ENCODE measurements around the gene TUBB6. TPM values are rescaled to one million over a fixed set of nuclear protein-coding genes. Genes with fewer than 3 reads are reported as not detected.

TUBB6 gene
- total and polyA plus RNA-seq, 10 of the 15 experiments (the other 5 are each of a cell fraction or from before 2014, with no cell fraction given) = 27.4 to 262 (median 82.5) TPM

- ChIA-PET POLR2A (no interaction called here), SMC1A (ENCODE audit: uncharacterized antibody, unreplicated experiment) (no interaction called here), RAD21 (ENCODE audit: unreplicated experiment) (no interaction called here), CTCF (no interaction called here)
- no peak overlapping the region for H2AFZ ChIP-seq (ENCODE audit: control insufficient read depth, low read depth, low read length)
- in situ Hi-C loops (cut with MboI) (no loop called here), intact Hi-C loops (cut with micrococcal nuclease; ENCODE audit: unreplicated experiment) (no loop called here)
- no peak overlapping the region for H3K9ac ChIP-seq (ENCODE audit: control insufficient read depth, insufficient read depth, low read length)
- FAIRE-seq = no peak
- no peak for ATAC-seq
- WGBS (ENCODE audit: insufficient coverage, insufficient replicate concordance, low lambda C conversion rate, missing lambda C conversion rate) = 30% methylated on average over 2 of the region's 2 CpGs
- H3K4me2 ChIP-seq (ENCODE audit: control insufficient read depth, insufficient read depth) = no peak overlapping the region
- no peaks in the 10 kb centered on the region for H4K20me1 ChIP-seq (ENCODE audit: control insufficient read depth, insufficient read depth)
- H3K79me2 ChIP-seq (ENCODE audit: control insufficient read depth, insufficient read depth, low read length) = no peaks in the 10 kb centered on the region
- TF ChIP-seq MYB (IDR thresholded peaks at IDR 0.05; ENCODE audit: borderline replicate concordance, low read depth, low read length) = no peak
- TF ChIP-seq PAX8 (IDR thresholded peaks at IDR 0.05) = no peak
- no TSS peak for BruUV-seq (replicated peaks)
- DNase-seq (ENCODE audit: low read depth, low spot score) = no peak
- H3K4me3 ChIP-seq = no peak overlapping the region
- peaks cover 7% of the 10 kb centered on the region in 2 experiments; a peak in 3 of 4 replicates for H3K27me3 ChIP-seq (replicated peaks in 1 of 2; ENCODE audit: control insufficient read depth in 2 of 2, insufficient read depth in 2 of 2, low read length in 1 of 2)
- H3K27ac ChIP-seq (ENCODE audit: control insufficient read depth, insufficient read depth) = no peak overlapping the region
- no peaks in the 10 kb centered on the region for H3K36me3 ChIP-seq (ENCODE audit: control insufficient read depth in 2 of 2, insufficient read depth in 2 of 2, low read length in 1 of 2)
- H3K9me3 ChIP-seq (replicated peaks; ENCODE audit: control insufficient read depth, insufficient read depth, low read length) = no peaks in the 10 kb centered on the region
- no peaks in the 10 kb centered on the region for H3K4me1 ChIP-seq (ENCODE audit: control insufficient read depth, insufficient read depth, low read length)
Measured at GRCh38 chr18:12290086-12290485, 18.0 kb upstream of the TUBB6 start.

- ChIA-PET RAD21 (ENCODE audit: unreplicated experiment) (no interaction called here), CTCF (no interaction called here), SMC1A (ENCODE audit: uncharacterized antibody, unreplicated experiment) (no interaction called here), POLR2A (no interaction called here)
- Histone ChIP-seq H3K9me3 (replicated peaks; ENCODE audit: control insufficient read depth, insufficient read depth, low read length) (no peaks in the 10 kb centered on the region), H3K4me3 (no peak overlapping the region), H3K4me2 (ENCODE audit: control insufficient read depth, insufficient read depth) (no peak overlapping the region), H4K20me1 (ENCODE audit: control insufficient read depth, insufficient read depth) (no peaks in the 10 kb centered on the region), H3K27me3 (replicated peaks in 1 of 2; ENCODE audit: control insufficient read depth in 2 of 2, insufficient read depth in 2 of 2, low read length in 1 of 2) (peaks cover 7% of the 10 kb centered on the region in 2 experiments; a peak in 3 of 4 replicates), H3K36me3 (ENCODE audit: control insufficient read depth in 2 of 2, insufficient read depth in 2 of 2, low read length in 1 of 2) (no peaks in the 10 kb centered on the region), H3K27ac (ENCODE audit: control insufficient read depth, insufficient read depth) (no peak overlapping the region), H3K9ac (ENCODE audit: control insufficient read depth, insufficient read depth, low read length) (no peak overlapping the region), H3K4me1 (ENCODE audit: control insufficient read depth, insufficient read depth, low read length) (no peaks in the 10 kb centered on the region), H2AFZ (ENCODE audit: control insufficient read depth, low read depth, low read length) (no peak overlapping the region), H3K79me2 (ENCODE audit: control insufficient read depth, insufficient read depth, low read length) (no peaks in the 10 kb centered on the region)
- ATAC-seq (no peak), DNase-seq (ENCODE audit: low read depth, low spot score) (no peak), FAIRE-seq (no peak)
- in situ Hi-C loops (cut with MboI) (no loop called here), intact Hi-C loops (cut with micrococcal nuclease; ENCODE audit: unreplicated experiment) (no loop called here)
- 27% methylated on average over 6 of the region's 6 CpGs for WGBS (ENCODE audit: insufficient coverage, insufficient replicate concordance, low lambda C conversion rate, missing lambda C conversion rate)
- BruUV-seq (replicated peaks) = no TSS peak
- no peak for TF ChIP-seq KLF5 (IDR thresholded peaks at IDR 0.05; ENCODE audit: partially characterized antibody)
- TF ChIP-seq ZNF592 (IDR thresholded peaks at IDR 0.05) = no peak
- TF ChIP-seq IRF5 (IDR thresholded peaks at IDR 0.05; ENCODE audit: borderline replicate concordance) = no peak
- TF ChIP-seq KAT2A (conservative IDR thresholded peaks at IDR 0.05; ENCODE audit: control insufficient read depth, low read depth, low read length) = no peak
- TF ChIP-seq RAD51 (IDR thresholded peaks at IDR 0.05) = no peak
- TF ChIP-seq BCLAF1 (IDR thresholded peaks at IDR 0.05) = no peak
- TF ChIP-seq TARDBP (IDR thresholded peaks at IDR 0.05; ENCODE audit: borderline replicate concordance) = no peak
- no peak for TF ChIP-seq SMAD1 (IDR thresholded peaks at IDR 0.05; ENCODE audit: low read depth, partially characterized antibody)
Measured at GRCh38 chr18:12291161-12291560, 16.9 kb upstream of the TUBB6 start.
